ENCODE results near the gene TMSB4X. TPM values are rescaled to one million over a fixed set of nuclear protein-coding genes. Genes with fewer than 3 reads are reported as not detected.

TMSB4X gene
- total and polyA plus RNA-seq, 2 donors (not counting 3 experiments of a cell fraction or from before 2014, with no cell fraction given), result 4,136 to 6,858 TPM

- no peak for DNase-seq (ENCODE audit: low read depth, low spot score)
- Histone ChIP-seq H3K9ac (replicated peaks; ENCODE audit: extremely low read depth, insufficient read depth, low read length) (no peak overlapping the region), H3K4me2 (ENCODE audit: insufficient read depth, low read length) (no peak overlapping the region), H3K27ac (ENCODE audit: insufficient read depth, low read depth, low read length) (no peak overlapping the region), H3K4me1 (ENCODE audit: control insufficient read depth, extremely low read depth, insufficient read depth, low read length) (peaks cover 4% of the 10 kb centered on the region), H4K20me1 (replicated peaks; ENCODE audit: control insufficient read depth, extremely low read depth, insufficient read depth, low read length) (no peaks in the 10 kb centered on the region), H3K36me3 (ENCODE audit: control insufficient read depth in 2 of 2, extremely low read depth in 1 of 2, insufficient read depth in 2 of 2, low read length in 2 of 2) (no peaks in the 10 kb centered on the region), H3K27me3 (ENCODE audit: control insufficient read depth in 2 of 2, insufficient read depth in 2 of 2, low read length in 2 of 2) (no peaks in the 10 kb centered on the region), H3K9me1 (replicated peaks; ENCODE audit: control insufficient read depth, extremely low read depth, insufficient read depth, low read length) (no peaks in the 10 kb centered on the region), H3K9me3 (replicated peaks; ENCODE audit: control insufficient read depth, insufficient read depth, low read length) (no peaks in the 10 kb centered on the region), H3K79me2 (ENCODE audit: control insufficient read depth, insufficient read depth, low read length) (no peaks in the 10 kb centered on the region), H2AFZ (ENCODE audit: low read depth, low read length) (no peak overlapping the region), H3K4me3 (replicated peaks in 1 of 3; ENCODE audit: insufficient read depth in 1 of 3, low read depth in 1 of 3, low read length in 3 of 3) (no peak overlapping the region)
- BruUV-seq (replicated peaks), result no TSS peak
- intact Hi-C loops (cut with micrococcal nuclease), result no loop called here
- ChIA-PET POLR2A (no interaction called here), CTCF (no interaction called here)
- no peak for FAIRE-seq
- dilution Hi-C loops (cut with MboI; ENCODE audit: extremely low pct_ligation_motif_present, low sequenced_read_pairs), result no loop called here
- no peak for TF ChIP-seq MYC (IDR thresholded peaks at IDR 0.05; ENCODE audit: low read depth, low read length)
- no peak for TF ChIP-seq FOS (IDR thresholded peaks at IDR 0.05; ENCODE audit: borderline replicate concordance, insufficient read depth, low read length)
- TF ChIP-seq GATA2 (IDR thresholded peaks at IDR 0.05; ENCODE audit: insufficient read depth, insufficient read length, low read depth, low read length), result no peak
- TF ChIP-seq POLR2A (IDR thresholded peaks at IDR 0.05; ENCODE audit: low read depth, low read length), result no peak
- TF ChIP-seq, protein P1, sequence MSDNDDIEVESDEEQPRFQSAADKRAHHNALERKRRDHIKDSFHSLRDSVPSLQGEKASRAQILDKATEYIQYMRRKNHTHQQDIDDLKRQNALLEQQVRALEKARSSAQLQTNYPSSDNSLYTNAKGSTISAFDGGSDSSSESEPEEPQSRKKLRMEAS (IDR thresholded peaks at IDR 0.05; ENCODE audit: insufficient read depth, insufficient read length), result no peak
- no peak for TF ChIP-seq POLR2AphosphoS5 (IDR thresholded peaks at IDR 0.05; ENCODE audit: insufficient read depth, low read depth, low read length)
- TF ChIP-seq, protein P2, sequence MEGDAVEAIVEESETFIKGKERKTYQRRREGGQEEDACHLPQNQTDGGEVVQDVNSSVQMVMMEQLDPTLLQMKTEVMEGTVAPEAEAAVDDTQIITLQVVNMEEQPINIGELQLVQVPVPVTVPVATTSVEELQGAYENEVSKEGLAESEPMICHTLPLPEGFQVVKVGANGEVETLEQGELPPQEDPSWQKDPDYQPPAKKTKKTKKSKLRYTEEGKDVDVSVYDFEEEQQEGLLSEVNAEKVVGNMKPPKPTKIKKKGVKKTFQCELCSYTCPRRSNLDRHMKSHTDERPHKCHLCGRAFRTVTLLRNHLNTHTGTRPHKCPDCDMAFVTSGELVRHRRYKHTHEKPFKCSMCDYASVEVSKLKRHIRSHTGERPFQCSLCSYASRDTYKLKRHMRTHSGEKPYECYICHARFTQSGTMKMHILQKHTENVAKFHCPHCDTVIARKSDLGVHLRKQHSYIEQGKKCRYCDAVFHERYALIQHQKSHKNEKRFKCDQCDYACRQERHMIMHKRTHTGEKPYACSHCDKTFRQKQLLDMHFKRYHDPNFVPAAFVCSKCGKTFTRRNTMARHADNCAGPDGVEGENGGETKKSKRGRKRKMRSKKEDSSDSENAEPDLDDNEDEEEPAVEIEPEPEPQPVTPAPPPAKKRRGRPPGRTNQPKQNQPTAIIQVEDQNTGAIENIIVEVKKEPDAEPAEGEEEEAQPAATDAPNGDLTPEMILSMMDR (IDR thresholded peaks at IDR 0.05; ENCODE audit: extremely low read depth in 1 of 2, insufficient read depth in 1 of 2, low read depth in 1 of 2, low read length in 2 of 2), result no peak
- TF ChIP-seq JUN (IDR thresholded peaks at IDR 0.05; ENCODE audit: borderline replicate concordance, insufficient read depth, insufficient read length, low read depth), result no peak
- no peak for TF ChIP-seq EZH2 (IDR thresholded peaks at IDR 0.05; ENCODE audit: borderline replicate concordance, low read depth, low read length, severe bottlenecking)
These were observed 49.1 kb downstream of the TMSB4X start for GRCh38 chrX:13023979-13024378.

Data from endothelial cell of umbilical vein (primary cell).